Thymus (tissue), 11 donors: ENCODE results near the gene EVX1. TPM values are rescaled to one million over a fixed set of nuclear protein-coding genes. Genes with fewer than 3 reads are reported as not detected.

ENCODE experiments used
- DNase-seq, 9 donors: peaks; one replicate each; pipeline ENCODE4 v3.0.0-alpha.2; 2013; ENCODE audit warnings: low spot score in 9 of 9, low read depth in 6 of 9, missing footprints in 1 of 9
- H3K27ac ChIP-seq, 2 donors: one replicate each; pipeline ENCODE4 v1.5.1; 2013; ENCODE audit warnings: control low read depth in 1 of 2, low read depth in 1 of 2, low read length in 1 of 2, mild to moderate bottlenecking in 1 of 2, moderate library complexity in 1 of 2
- H3K27me3 ChIP-seq, 2 donors: one replicate each; pipeline ENCODE4 v1.5.1; 2013; ENCODE audit warnings: low read length in 1 of 2; ENCODE audit not compliant: control insufficient read depth in 2 of 2, insufficient read depth in 1 of 2
- H3K36me3 ChIP-seq, 2 donors: one replicate each; pipeline ENCODE4 v1.5.1; 2013; ENCODE audit warnings: low read length in 1 of 2, mild to moderate bottlenecking in 1 of 2, moderate library complexity in 1 of 2; ENCODE audit not compliant: control insufficient read depth in 2 of 2, insufficient read depth in 2 of 2
- H3K4me1 ChIP-seq, 2 donors: one replicate each; pipeline ENCODE4 v1.5.1; 2013; ENCODE audit warnings: low read length in 2 of 2; ENCODE audit not compliant: control insufficient read depth in 2 of 2, insufficient read depth in 2 of 2
- H3K4me3 ChIP-seq, 2 donors: one replicate each; pipeline ENCODE4 v1.5.1; 2013; ENCODE audit warnings: low read length in 2 of 2, control low read depth in 1 of 2, mild to moderate bottlenecking in 1 of 2
- H3K9me3 ChIP-seq, 2 donors: one replicate each; pipeline ENCODE4 v1.5.1; 2013; ENCODE audit warnings: low read length in 1 of 2, mild to moderate bottlenecking in 1 of 2; ENCODE audit not compliant: control insufficient read depth in 2 of 2, insufficient read depth in 1 of 2
- WGBS: extraction: QIAGEN DNeasy Blood & Tissue Kit; methylation state at CpG from one replicate; pipeline ENCODE4 v1.1.7; 2013; 5-methylcytosine and 5-hydroxymethylcytosine counted together
- polyA plus RNA-seq: library from polyadenylated mRNA; stranded (reverse); fragments of 200-250 nt; gene quantifications from one replicate; pipeline ENCODE4 v1.2.3, GENCODE V29; 2013
- total RNA-seq: library from RNA; stranded (reverse); fragments of 120-200 nt; gene quantifications from one replicate; pipeline ENCODE4 v1.2.4, GENCODE V29; 2013
- donor health status: healthy.

EVX1 gene
- total and polyA plus RNA-seq, 2 donors: 0.05 TPM; not detected in 1

- H3K4me1 ChIP-seq: peaks cover 0 to 6% of the 10 kb centered on the region in 2 donors
- 55% methylated on average over 7 of the region's 7 CpGs for WGBS
- H3K4me3 ChIP-seq: no peak overlapping the region
Observed at GRCh38 chr7:27247000-27247399, 4.4 kb downstream of the EVX1 start.

GRCh38 chr7:27247452-27248426 lies 5.1 kb downstream of the EVX1 start:
- 51% methylated on average over 4 of the region's 4 CpGs for WGBS
- peaks cover 0 to 1% of the 10 kb centered on the region in 2 donors for H3K9me3 ChIP-seq
- DNase-seq: no peak
- H3K27me3 ChIP-seq: peaks cover 92 to 100% of the 10 kb centered on the region in 2 donors
- no peaks in the 10 kb centered on the region for H3K36me3 ChIP-seq
- H3K27ac ChIP-seq: no peak overlapping the region
- peaks cover 0 to 2% of the 10 kb centered on the region in 2 donors for H3K4me1 ChIP-seq
- no peak overlapping the region for H3K4me3 ChIP-seq

More at GRCh38 chr7:27247000-27247399, 4.4 kb downstream of the EVX1 start:
- Histone ChIP-seq H3K27me3 (peaks cover 94 to 100% of the 10 kb centered on the region in 2 donors), H3K9me3 (peaks cover 0 to 1% of the 10 kb centered on the region in 2 donors), H3K27ac (no peak overlapping the region), H3K36me3 (no peaks in the 10 kb centered on the region)
- DNase-seq: no peak

- peaks cover 0 to 1% of the 10 kb centered on the region in 2 donors for H3K9me3 ChIP-seq
- H3K4me3 ChIP-seq: no peak overlapping the region
- H3K27ac ChIP-seq: no peak overlapping the region
- no peaks in the 10 kb centered on the region for H3K36me3 ChIP-seq
- 62% methylated on average over 3 of the region's 3 CpGs for WGBS
- H3K27me3 ChIP-seq: peaks cover 92 to 100% of the 10 kb centered on the region in 2 donors
- H3K4me1 ChIP-seq: no peaks in the 10 kb centered on the region
- no peak for DNase-seq
Observed at GRCh38 chr7:27248427-27248806, 5.8 kb downstream of the EVX1 start.

- WGBS: 10% methylated on average over 23 of the region's 23 CpGs
- Histone ChIP-seq H3K9me3 (peaks cover 0 to 1% of the 10 kb centered on the region in 2 donors), H3K36me3 (no peaks in the 10 kb centered on the region), H3K27me3 (peaks cover 91 to 99% of the 10 kb centered on the region in 2 donors), H3K27ac (no peak overlapping the region), H3K4me3 (no peak overlapping the region), H3K4me1 (no peaks in the 10 kb centered on the region)
- DNase-seq: no peak
Observed at GRCh38 chr7:27248911-27249723, 6.5 kb downstream of the EVX1 start.

GRCh38 chr7:27249724-27250556 lies 7.3 kb downstream of the EVX1 start:
- H3K27me3 ChIP-seq: peaks cover 89 to 99% of the 10 kb centered on the region in 2 donors

GRCh38 chr7:27250557-27251070 lies 8.0 kb downstream of the EVX1 start:
- no peak for DNase-seq
- Histone ChIP-seq H3K27ac (no peak overlapping the region), H3K4me3 (no peak overlapping the region), H3K9me3 (peaks cover 0 to 1% of the 10 kb centered on the region in 2 donors), H3K27me3 (peaks cover 87 to 98% of the 10 kb centered on the region in 2 donors), H3K36me3 (no peaks in the 10 kb centered on the region), H3K4me1 (no peaks in the 10 kb centered on the region)
- 9% methylated on average over 6 of the region's 6 CpGs for WGBS

More at GRCh38 chr7:27249724-27250556, 7.3 kb downstream of the EVX1 start:
- DNase-seq: no peak
- 13% methylated on average over 19 of the region's 19 CpGs for WGBS
- Histone ChIP-seq H3K4me1 (no peaks in the 10 kb centered on the region), H3K9me3 (peaks cover 0 to 1% of the 10 kb centered on the region in 2 donors), H3K27ac (no peak overlapping the region), H3K4me3 (no peak overlapping the region), H3K36me3 (no peaks in the 10 kb centered on the region)

- H3K27me3 ChIP-seq: peaks cover 81 to 95% of the 10 kb centered on the region in 2 donors
- WGBS: 6% methylated on average over 29 of the region's 29 CpGs
- H3K4me1 ChIP-seq: no peaks in the 10 kb centered on the region
- peaks cover 0 to 1% of the 10 kb centered on the region in 2 donors for H3K9me3 ChIP-seq
- H3K36me3 ChIP-seq: no peaks in the 10 kb centered on the region
- H3K27ac ChIP-seq: no peak overlapping the region
- no peak overlapping the region for H3K4me3 ChIP-seq
- no peak for DNase-seq
Observed at GRCh38 chr7:27251136-27251651, 8.6 kb downstream of the EVX1 start.
